ENCODE measurements around the gene PTN.

PTN gene

GRCh38 chr7:137343281-137343841 lies at the start of gene PTN:
PTN (minus strand) TSS chr7:137343733; CDS start chr7:137254973, 88,760 bp downstream.
- DNase-seq = peak; percentile 26

- DNase-seq = peak; percentile 76
Measured at GRCh38 chr7:137390076-137390475, 46.5 kb upstream of the PTN start.

- no peak for DNase-seq
Measured at GRCh38 chr7:137388916-137389315, 45.4 kb upstream of the PTN start.

- DNase-seq = no peak
Measured at GRCh38 chr7:137386966-137387365, 43.4 kb upstream of the PTN start.

- DNase-seq = no peak
Measured at GRCh38 chr7:137381045-137381444, 37.5 kb upstream of the PTN start.

- DNase-seq = no peak
Measured at GRCh38 chr7:137373507-137373906, 30.0 kb upstream of the PTN start.

GRCh38 chr7:137371616-137372015 lies 28.1 kb upstream of the PTN start:
- DNase-seq = no peak

GRCh38 chr7:137366995-137367394 lies 23.5 kb upstream of the PTN start:
- no peak for DNase-seq

- DNase-seq = no peak
Measured at GRCh38 chr7:137363683-137364082, 20.1 kb upstream of the PTN start.

- no peak for DNase-seq
Measured at GRCh38 chr7:137360087-137360679, 16.6 kb upstream of the PTN start.

GRCh38 chr7:137354961-137355360 lies 11.4 kb upstream of the PTN start:
- no peak for DNase-seq

GRCh38 chr7:137354396-137354795 lies 10.9 kb upstream of the PTN start:
- DNase-seq = no peak

- DNase-seq = no peak
Measured at GRCh38 chr7:137351941-137352340, 8.4 kb upstream of the PTN start.

GRCh38 chr7:137345799-137346449 lies 2.4 kb upstream of the PTN start:
- no peak for DNase-seq

- DNase-seq = no peak
Measured at GRCh38 chr7:137342828-137343261, 688 bp downstream of the PTN start.

GRCh38 chr7:137342265-137342664 lies 1.3 kb downstream of the PTN start:
- DNase-seq = no peak

GRCh38 chr7:137337902-137338301 lies 5.6 kb downstream of the PTN start:
- no peak for DNase-seq

GRCh38 chr7:137335814-137336213 lies 7.7 kb downstream of the PTN start:
- DNase-seq = no peak

GRCh38 chr7:137331378-137331777 lies 12.2 kb downstream of the PTN start:
- DNase-seq = no peak

- DNase-seq = no peak
Measured at GRCh38 chr7:137329411-137329810, 14.1 kb downstream of the PTN start.

- DNase-seq = no peak
Measured at GRCh38 chr7:137328373-137329120, 15.0 kb downstream of the PTN start.

GRCh38 chr7:137325927-137326326 lies 17.6 kb downstream of the PTN start:
- no peak for DNase-seq

GRCh38 chr7:137324796-137325696 lies 18.5 kb downstream of the PTN start:
- no peak for DNase-seq

All from NCI-H510A treated with DMSO at 0.1 percent for 48 hours (cell line).